ENCODE results near the gene ZNF335. TPM values are rescaled to one million over a fixed set of nuclear protein-coding genes. Genes with fewer than 3 reads are reported as not detected.
"Not testable (repeated sequence)": the region's sequence is repeated elsewhere in the genome, so short reads cannot be mapped to it uniquely, and the experiment has no call there.

Gene ZNF335
- total RNA-seq, 1 donor from 2014 or later: 27.8 TPM

DNA sequence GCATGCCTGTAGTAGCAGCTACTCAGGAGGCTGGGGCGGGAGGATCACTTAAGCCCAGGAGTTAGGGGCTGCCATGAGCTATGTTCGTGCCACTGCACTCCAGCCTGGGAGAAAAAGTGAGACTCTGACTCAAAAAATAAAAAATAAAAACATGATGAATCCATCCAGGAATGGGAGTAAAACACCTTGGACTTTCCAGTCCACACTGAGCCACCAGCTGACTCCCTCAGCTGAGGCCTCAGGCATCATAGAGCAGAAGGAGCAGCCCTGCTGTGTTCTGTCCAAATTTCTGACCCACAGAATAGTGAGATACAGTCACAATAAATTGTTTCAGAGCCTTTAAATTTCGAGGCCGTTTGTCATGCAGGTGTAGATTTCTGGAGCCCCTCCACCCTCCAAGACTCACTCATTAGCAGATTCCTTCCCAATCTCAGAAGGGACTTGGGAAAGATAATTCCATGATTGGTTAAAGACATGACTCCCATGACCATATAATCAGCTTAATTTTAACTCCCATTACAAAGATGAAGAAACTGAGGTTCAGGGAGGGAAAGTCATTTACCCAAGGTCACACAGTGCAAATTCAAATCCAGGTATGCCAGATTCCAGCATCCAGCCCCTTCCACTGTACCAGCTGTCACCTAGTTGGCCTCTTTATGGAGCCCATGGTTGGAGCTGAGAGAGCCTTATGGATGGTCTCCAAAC lies 27.7 kb upstream of the ZNF335 start:
- Histone ChIP-seq H3K9me3 (no peaks in the 10 kb centered on the region), H3K27ac (no peak overlapping the region), H3K36me3 (no peaks in the 10 kb centered on the region), H3K4me3 (no peak overlapping the region), H3K27me3 (no peaks in the 10 kb centered on the region), H3K4me1 (no peaks in the 10 kb centered on the region)
- DNase-seq (ENCODE audit: low spot score in 2 of 2): no peak
- TF ChIP-seq, protein P1, sequence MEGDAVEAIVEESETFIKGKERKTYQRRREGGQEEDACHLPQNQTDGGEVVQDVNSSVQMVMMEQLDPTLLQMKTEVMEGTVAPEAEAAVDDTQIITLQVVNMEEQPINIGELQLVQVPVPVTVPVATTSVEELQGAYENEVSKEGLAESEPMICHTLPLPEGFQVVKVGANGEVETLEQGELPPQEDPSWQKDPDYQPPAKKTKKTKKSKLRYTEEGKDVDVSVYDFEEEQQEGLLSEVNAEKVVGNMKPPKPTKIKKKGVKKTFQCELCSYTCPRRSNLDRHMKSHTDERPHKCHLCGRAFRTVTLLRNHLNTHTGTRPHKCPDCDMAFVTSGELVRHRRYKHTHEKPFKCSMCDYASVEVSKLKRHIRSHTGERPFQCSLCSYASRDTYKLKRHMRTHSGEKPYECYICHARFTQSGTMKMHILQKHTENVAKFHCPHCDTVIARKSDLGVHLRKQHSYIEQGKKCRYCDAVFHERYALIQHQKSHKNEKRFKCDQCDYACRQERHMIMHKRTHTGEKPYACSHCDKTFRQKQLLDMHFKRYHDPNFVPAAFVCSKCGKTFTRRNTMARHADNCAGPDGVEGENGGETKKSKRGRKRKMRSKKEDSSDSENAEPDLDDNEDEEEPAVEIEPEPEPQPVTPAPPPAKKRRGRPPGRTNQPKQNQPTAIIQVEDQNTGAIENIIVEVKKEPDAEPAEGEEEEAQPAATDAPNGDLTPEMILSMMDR (IDR thresholded peaks at IDR 0.05): no peak
- intact Hi-C loops (cut with DNase I): no loop called here

- no peak overlapping the region for H3K4me3 ChIP-seq
- DNase-seq (ENCODE audit: low spot score in 2 of 2): no peak
These were observed 26.8 kb upstream of the ZNF335 start for GRCh38 chr20:45998761-45999160.

DNA sequence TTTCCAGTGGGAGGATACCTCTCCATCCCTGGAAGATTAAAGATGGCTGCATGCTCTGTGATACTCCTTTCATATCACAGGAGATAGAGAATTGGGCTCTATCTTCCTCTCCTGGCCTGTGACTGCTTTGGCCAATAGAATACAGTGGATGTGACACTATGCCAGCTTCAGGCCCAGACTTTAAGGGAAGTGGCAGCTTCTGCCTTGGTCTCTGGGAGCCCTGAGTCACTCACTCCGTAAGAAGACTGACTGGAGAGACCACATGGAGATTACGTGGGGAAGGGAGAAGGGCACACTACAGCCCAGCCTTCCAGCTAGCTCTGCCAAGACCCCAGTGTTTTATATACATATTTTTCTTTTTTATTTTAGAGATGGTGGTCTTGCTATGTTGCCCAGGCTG lies 26.3 kb upstream of the ZNF335 start:
- no peaks in the 10 kb centered on the region for H3K4me1 ChIP-seq
- intact Hi-C loops (cut with DNase I): no loop called here
- no peaks in the 10 kb centered on the region for H3K36me3 ChIP-seq
- TF ChIP-seq, protein P1 (IDR thresholded peaks at IDR 0.05): no peak
- DNase-seq (ENCODE audit: low spot score in 2 of 2): no peak
- no peak overlapping the region for H3K4me3 ChIP-seq
- no peaks in the 10 kb centered on the region for H3K27me3 ChIP-seq
- no peaks in the 10 kb centered on the region for H3K9me3 ChIP-seq
- H3K27ac ChIP-seq: no peak overlapping the region

More at GRCh38 chr20:45998761-45999160, 26.8 kb upstream of the ZNF335 start:
- Histone ChIP-seq H3K9me3 (no peaks in the 10 kb centered on the region), H3K4me1 (no peaks in the 10 kb centered on the region), H3K27ac (no peak overlapping the region), H3K36me3 (no peaks in the 10 kb centered on the region), H3K27me3 (no peaks in the 10 kb centered on the region)
- intact Hi-C loops (cut with DNase I): no loop called here
- TF ChIP-seq, protein P1 (IDR thresholded peaks at IDR 0.05): no peak

DNA sequence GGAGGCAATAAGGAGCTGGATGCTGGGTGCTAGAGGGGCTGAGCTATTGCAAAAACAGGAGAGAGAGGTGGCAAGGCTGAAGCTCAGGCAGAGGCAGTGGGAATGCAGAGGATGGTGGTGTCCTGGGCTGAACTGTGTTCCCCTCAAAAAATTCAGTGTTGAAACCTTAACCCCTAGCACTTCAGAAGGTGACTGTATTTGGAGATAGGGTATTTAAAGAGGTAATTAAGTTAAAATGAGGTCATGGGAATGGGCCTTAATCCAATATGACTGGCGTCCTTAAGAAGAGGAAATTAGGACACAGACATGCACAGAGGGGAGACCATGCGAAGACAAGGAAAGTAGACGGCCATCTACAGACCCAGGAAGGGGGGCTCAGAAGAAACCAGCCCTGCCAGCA lies 25.2 kb upstream of the ZNF335 start:
- Histone ChIP-seq H3K9me3 (no peaks in the 10 kb centered on the region), H3K27me3 (no peaks in the 10 kb centered on the region), H3K27ac (no peak overlapping the region), H3K4me3 (no peak overlapping the region), H3K36me3 (no peaks in the 10 kb centered on the region), H3K4me1 (no peaks in the 10 kb centered on the region)
- intact Hi-C loops (cut with DNase I): no loop called here
- TF ChIP-seq, protein P1 (IDR thresholded peaks at IDR 0.05): no peak
- DNase-seq (ENCODE audit: low spot score in 2 of 2): no peak

- H3K9me3 ChIP-seq; H3K4me1 ChIP-seq; H3K27me3 ChIP-seq; DNase-seq (ENCODE audit: low spot score in 2 of 2); intact Hi-C loops (cut with DNase I); H3K4me3 ChIP-seq; H3K27ac ChIP-seq; H3K36me3 ChIP-seq: not testable (repeated sequence)
These were observed 23.6 kb upstream of the ZNF335 start for GRCh38 chr20:45995495-45996097.

GRCh38 chr20:45994761-45995493 lies 22.9 kb upstream of the ZNF335 start:
- H3K27me3 ChIP-seq: no peaks in the 10 kb centered on the region
- TF ChIP-seq, protein P1 (IDR thresholded peaks at IDR 0.05): no peak
- H3K4me3 ChIP-seq: no peak overlapping the region
- intact Hi-C loops (cut with DNase I): no loop called here
- H3K4me1 ChIP-seq: no peaks in the 10 kb centered on the region
- H3K27ac ChIP-seq: no peak overlapping the region
- DNase-seq (ENCODE audit: low spot score in 2 of 2): no peak
- no peaks in the 10 kb centered on the region for H3K36me3 ChIP-seq
- no peaks in the 10 kb centered on the region for H3K9me3 ChIP-seq
